KBM-7 (cell line): ENCODE data around the gene MYL12B.

Experiments
- DNase-seq: peaks from one replicate; pipeline ENCODE4 v3.0.0-alpha.2; 2015
- in situ Hi-C: fragments of 300-500 bp; cut with MboI; formaldehyde crosslinking; loops from 2 replicates; pipeline ENCODE4 v1.14.3; 2020; ENCODE audit warnings: low sequenced_read_pairs, low pct_unique_long_range_greater_than_20kb, mixed read lengths

The MYL12B gene

DNA sequence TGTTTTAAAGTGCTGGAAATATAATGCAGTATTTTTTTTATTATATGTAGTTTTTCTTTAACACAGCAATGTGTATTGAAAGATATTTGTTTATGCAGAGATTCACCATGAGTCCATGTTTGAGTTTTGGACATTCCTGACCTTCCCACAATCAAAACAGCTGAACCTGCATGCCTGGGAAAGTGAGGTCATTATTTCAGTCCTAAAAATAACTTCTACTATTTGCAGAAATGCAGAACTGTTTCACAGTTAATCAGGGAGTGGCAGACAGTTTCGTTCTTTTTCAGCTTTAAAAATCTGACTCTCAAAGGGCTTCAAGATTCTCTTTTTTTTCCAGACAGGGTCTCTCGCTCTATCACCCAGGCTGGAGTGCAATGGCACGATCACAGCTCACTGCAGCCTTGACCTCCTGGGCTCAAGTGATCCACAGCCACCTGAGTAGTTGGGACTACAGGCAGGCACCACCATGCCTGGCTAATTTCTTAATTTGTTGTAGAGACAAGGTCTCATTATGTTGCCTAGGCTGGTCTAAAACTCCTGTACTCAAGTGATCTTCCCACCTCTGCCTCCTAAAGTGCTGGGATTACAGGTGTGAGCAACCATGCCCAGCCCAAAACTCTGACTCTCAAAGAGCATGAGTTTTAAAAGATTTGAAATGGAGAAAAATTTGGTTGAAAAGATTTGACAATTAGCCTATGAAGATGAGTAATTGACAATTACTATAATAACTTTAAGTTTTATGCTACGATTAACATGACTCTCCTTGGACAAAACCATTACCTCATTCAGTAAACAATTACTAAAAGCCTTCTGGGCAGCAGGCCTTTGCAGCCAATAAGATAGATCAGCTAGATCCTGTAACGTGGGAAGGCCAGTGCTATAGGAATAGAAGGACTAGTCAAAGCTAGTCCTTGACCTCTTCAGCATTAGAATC lies 5.0 kb upstream of the MYL12B start:
- in situ Hi-C loops, result no loop called here
- no peak for DNase-seq

DNA sequence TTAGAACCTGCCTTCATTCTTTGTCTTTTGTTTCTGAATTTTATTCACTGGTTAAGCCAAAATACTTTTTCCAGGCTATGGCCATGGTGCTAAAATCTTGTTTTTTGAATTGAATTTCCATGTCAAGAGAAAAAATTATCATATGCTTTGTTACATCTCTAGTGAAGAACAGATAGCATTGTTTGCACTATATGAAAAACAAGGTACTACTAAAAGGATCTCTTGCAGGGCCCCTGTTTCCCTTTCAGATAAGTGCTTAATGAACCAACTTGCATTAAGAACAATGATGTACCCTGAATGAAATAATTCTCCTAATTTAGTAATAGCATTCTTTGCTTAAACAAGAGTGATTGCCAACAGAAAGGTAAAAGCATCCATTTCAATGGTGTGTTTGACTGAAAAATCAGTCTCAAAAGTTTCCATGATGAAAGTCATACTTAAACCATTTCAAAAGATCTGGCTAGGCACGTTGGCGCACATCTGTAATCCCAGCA lies 4.3 kb upstream of the MYL12B start:
- in situ Hi-C loops, result no loop called here
- no peak for DNase-seq

DNA sequence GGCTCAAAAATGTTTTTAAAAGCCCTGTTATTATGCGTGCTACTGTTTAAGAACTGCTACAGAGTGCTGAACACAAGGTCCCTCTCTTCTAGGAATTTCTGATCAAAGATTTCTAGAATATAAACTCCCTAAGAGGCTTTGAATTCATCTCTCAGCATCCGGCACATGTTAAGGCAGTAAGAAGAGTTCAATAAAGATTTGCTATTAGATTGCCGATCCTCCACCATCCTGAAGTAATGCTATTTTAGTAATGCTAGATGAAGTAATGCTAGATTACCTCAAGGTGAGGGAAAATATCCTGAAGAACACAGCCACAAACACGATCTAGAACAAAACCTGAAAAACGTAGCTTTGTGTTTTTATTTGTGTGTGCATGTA lies 949 bp upstream of the MYL12B start:
- in situ Hi-C loops, result no loop called here
- DNase-seq, result no peak

DNA sequence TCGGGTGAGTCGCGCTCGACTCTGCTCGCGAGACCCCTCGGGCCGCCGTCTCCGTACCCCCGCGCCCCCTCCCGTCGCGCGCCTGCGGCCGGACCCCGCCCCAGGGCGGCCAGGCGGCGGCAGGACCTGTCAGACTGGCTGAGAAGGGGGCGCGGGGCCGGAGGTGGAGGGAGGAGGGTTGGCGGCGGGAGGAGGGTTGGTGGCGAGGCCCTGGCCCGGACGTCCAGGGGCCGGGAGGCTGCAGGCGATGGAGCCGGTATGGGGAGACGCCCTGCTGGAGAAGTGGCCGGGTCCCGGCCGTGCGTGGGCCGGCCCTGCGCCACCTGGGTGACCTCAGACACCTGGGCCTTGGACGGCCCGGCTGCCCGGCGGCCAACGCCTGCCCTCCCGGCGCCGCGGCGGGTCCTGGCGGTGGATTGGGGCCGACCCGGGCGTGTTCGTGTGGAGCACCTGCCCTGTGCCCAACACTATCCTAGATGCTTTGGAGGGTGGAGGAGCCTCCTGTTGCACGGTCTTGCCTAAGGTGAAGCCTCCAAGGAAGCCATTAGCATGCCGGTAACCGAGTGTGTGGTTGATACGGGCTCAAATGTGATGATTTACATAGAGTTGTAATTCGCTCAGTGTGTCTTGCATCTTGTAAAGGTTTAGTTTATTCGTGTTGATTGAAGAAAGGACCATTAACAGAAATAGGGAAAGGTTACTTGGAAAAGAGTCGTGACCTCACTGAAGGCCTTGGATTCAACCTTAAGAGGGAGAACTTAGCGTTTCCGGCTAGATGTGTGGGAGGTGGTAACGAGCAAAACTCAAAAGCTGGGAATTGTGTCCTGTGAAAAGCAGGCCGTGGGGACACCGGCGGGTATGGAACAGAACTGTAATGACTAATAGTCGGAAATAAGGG lies 550 bp downstream of the MYL12B start:
- in situ Hi-C loops, result no loop called here

GRCh38 chr18:3263132-3263700 lies 1.3 kb downstream of the MYL12B start:
- no peak for DNase-seq
- in situ Hi-C loops, result no loop called here

More for the DNA sequence above, 550 bp downstream of the MYL12B start:
- peak; percentile 44 for DNase-seq

DNA sequence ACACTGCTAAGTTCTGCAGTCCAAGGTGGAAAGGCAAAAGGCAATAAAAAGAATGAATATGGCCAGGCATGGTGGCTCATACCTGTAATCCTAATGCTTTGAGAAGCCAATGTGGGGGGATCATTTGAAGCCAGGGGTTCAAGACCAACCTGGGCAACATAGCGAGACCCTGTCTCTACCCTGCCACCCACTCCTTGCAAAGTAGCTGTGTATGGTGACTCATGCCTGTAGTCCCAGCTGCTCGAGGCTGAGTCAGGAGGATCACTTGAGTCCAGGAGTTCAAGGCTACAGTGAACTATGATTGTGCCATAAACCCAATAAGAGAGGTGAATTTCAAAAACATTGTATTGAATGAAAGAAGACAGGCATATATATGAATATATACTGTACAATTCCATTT lies 2.4 kb downstream of the MYL12B start:
- in situ Hi-C loops, result no loop called here
- no peak for DNase-seq

DNA sequence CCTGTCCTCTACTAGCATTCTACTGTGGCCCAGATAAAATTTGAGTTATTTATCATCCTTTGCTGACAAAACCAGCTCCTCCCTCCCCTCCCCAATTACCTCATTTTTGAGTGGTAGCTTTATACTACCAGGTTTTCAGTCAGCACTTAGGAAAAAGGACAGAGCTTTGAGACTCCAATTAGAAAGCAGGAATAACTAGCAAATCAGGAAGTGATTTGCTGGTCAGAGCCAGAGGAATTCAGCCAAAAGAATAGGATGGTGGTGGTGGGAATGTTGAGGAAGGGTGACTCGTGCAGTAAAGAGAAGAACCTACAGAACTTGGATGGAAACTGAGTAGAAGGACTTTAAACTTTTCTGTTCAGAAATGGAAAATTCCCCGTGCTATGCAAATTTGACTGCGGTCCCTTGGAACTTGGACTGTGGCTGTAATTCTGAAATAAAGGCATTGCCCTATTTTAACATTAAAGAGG lies 3.7 kb downstream of the MYL12B start:
- in situ Hi-C loops, result no loop called here

GRCh38 chr18:3266062-3266608 lies 4.2 kb downstream of the MYL12B start:
- in situ Hi-C loops, result no loop called here
- DNase-seq, result no peak

More for the DNA sequence above, 3.7 kb downstream of the MYL12B start:
- DNase-seq, result no peak

GRCh38 chr18:3268306-3268705 lies 6.4 kb downstream of the MYL12B start:
- DNase-seq, result no peak
- in situ Hi-C loops, result no loop called here

DNA sequence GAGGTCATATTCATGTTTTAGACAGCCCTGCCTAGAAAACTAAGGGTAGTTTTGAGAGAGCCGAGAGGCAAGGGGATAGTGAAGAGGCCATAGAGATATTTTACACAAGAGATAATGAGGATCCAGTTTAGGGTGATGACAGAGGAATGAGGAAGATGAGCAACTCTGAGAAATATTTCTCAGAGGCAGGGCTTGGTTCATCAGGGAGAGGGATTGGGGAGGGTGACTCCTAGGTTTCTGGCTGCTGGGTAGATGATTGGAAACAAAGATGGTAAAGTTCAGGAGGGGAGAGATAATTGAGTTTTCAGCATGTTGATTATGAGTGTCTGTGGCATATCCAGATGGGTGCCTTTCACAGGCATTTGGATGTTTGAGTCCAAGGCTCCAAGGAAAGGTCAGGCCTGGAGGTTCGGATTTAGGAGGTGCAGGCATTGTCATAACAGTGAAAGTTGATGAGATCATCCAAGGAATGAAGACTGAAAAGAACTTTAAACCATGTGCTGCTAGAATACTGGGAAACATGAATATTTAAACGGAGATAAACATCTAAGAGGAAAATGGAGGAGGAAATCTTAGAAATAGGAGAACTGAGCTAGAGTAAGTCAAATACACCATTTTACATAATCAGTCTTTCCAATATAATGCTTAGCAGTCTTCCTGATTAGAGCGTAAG lies 7.4 kb downstream of the MYL12B start:
- DNase-seq, result no peak
- in situ Hi-C loops, result no loop called here

DNA sequence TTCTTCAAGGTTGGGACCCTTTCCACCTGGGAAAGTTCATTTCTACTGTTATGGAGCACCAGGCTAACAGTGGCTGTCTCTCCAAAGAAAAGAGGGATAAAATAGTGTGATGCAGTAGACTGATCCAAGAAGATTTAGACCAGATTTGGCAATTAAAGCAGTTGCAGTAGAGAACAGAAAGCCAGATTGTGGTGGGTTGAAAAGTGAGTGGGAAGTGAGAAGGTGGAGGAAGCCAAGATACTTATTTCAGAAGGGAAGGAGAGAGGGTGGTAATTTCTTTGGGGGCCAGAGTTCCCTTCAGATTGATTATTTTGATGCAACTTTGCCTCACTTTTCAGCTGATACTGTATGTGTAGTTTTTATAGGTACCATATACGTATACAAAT lies 8.0 kb downstream of the MYL12B start:
- DNase-seq, result no peak
- in situ Hi-C loops, result no loop called here

DNA sequence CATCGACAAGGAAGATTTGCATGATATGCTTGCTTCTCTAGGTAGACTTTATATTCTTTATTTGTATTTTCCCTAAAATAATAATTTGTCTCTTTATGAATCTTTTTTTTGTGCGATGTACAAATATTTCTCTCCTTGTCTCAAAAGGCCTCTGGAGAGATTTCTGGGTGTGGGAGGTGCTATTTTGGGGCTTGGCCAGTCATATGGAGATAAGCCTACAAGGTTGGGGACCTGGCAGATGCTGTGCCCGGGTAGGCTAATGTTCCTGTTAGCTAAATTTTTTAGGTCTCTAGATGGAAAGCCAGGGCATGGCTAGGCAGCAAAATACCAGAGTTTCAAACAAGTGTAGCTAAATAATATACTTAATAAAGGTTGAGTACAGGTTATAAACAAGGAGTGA lies 11.1 kb downstream of the MYL12B start:
- in situ Hi-C loops, result no loop called here
- no peak for DNase-seq

GRCh38 chr18:3277643-3278213 lies 15.8 kb downstream of the MYL12B start:
- in situ Hi-C loops, result loop anchor here (25.0 kb wide), 3 partner anchors 385 to 710 kb away; no protein-coding TSS in a partner anchor

GRCh38 chr18:3279201-3280185 lies 17.6 kb downstream of the MYL12B start:
- in situ Hi-C loops, result loop anchor here (25.0 kb wide), 3 partner anchors 383 to 708 kb away; no protein-coding TSS in a partner anchor
- DNase-seq, result no peak

More at GRCh38 chr18:3277643-3278213, 15.8 kb downstream of the MYL12B start:
- DNase-seq, result peak; percentile 47

- peak; percentile 98 for DNase-seq
- in situ Hi-C loops, result loop anchor here (25.0 kb wide), 3 partner anchors 381 to 706 kb away; no protein-coding TSS in a partner anchor
These were observed 19.8 kb downstream of the MYL12B start for GRCh38 chr18:3281456-3282400.
